ENCODE results near the gene CYBA. TPM values are rescaled to one million over a fixed set of nuclear protein-coding genes. Genes with fewer than 3 reads are reported as not detected.

Gene CYBA
- total RNA-seq, 1 donor from 2014 or later = 140 TPM

GRCh38 chr16:88616320-88616719 lies 34.5 kb downstream of the CYBA start:
- no peak for DNase-seq (ENCODE audit: low spot score)
- Mint-ChIP-seq H3K36me3 (ENCODE audit: low read depth, unreplicated experiment) (peaks cover 23% of the 10 kb centered on the region), H3K27me3 (ENCODE audit: unreplicated experiment) (peaks cover 15% of the 10 kb centered on the region), H3K27ac (ENCODE audit: unreplicated experiment) (peak overlapping the region; percentile 36), H3K4me1 (ENCODE audit: unreplicated experiment) (peaks cover 21% of the 10 kb centered on the region), H3K9me3 (ENCODE audit: unreplicated experiment) (no peaks in the 10 kb centered on the region), H3K4me3 (ENCODE audit: unreplicated experiment) (no peak overlapping the region)
- TF ChIP-seq CTCF (IDR thresholded peaks at IDR 0.05; ENCODE audit: unreplicated experiment) = no peak

- no peak overlapping the region for H3K27ac Mint-ChIP-seq (ENCODE audit: unreplicated experiment)
- peaks cover 28% of the 10 kb centered on the region for H3K4me1 Mint-ChIP-seq (ENCODE audit: unreplicated experiment)
- H3K27me3 Mint-ChIP-seq (ENCODE audit: unreplicated experiment) = peaks cover 15% of the 10 kb centered on the region
- peaks cover 32% of the 10 kb centered on the region for H3K36me3 Mint-ChIP-seq (ENCODE audit: low read depth, unreplicated experiment)
- no peak for TF ChIP-seq CTCF (IDR thresholded peaks at IDR 0.05; ENCODE audit: unreplicated experiment)
- peak overlapping the region; percentile 78 for H3K4me3 Mint-ChIP-seq (ENCODE audit: unreplicated experiment)
- no peak for DNase-seq (ENCODE audit: low spot score)
- H3K9me3 Mint-ChIP-seq (ENCODE audit: unreplicated experiment) = no peaks in the 10 kb centered on the region
These were observed 35.9 kb downstream of the CYBA start for GRCh38 chr16:88614818-88615580.

GRCh38 chr16:88613911-88614817 lies 36.7 kb downstream of the CYBA start:
- no peak for TF ChIP-seq CTCF (IDR thresholded peaks at IDR 0.05; ENCODE audit: unreplicated experiment)
- Mint-ChIP-seq H3K4me1 (ENCODE audit: unreplicated experiment) (peaks cover 28% of the 10 kb centered on the region), H3K9me3 (ENCODE audit: unreplicated experiment) (no peaks in the 10 kb centered on the region), H3K27ac (ENCODE audit: unreplicated experiment) (no peak overlapping the region), H3K36me3 (ENCODE audit: low read depth, unreplicated experiment) (peaks cover 35% of the 10 kb centered on the region), H3K4me3 (ENCODE audit: unreplicated experiment) (no peak overlapping the region), H3K27me3 (ENCODE audit: unreplicated experiment) (peaks cover 13% of the 10 kb centered on the region)
- no peak for DNase-seq (ENCODE audit: low spot score)

- Mint-ChIP-seq H3K27ac (ENCODE audit: unreplicated experiment) (peak overlapping the region; percentile 44), H3K4me3 (ENCODE audit: unreplicated experiment) (peak overlapping the region; percentile 66), H3K36me3 (ENCODE audit: low read depth, unreplicated experiment) (peaks cover 38% of the 10 kb centered on the region), H3K27me3 (ENCODE audit: unreplicated experiment) (peaks cover 11% of the 10 kb centered on the region), H3K4me1 (ENCODE audit: unreplicated experiment) (peaks cover 28% of the 10 kb centered on the region), H3K9me3 (ENCODE audit: unreplicated experiment) (no peaks in the 10 kb centered on the region)
- no peak for DNase-seq (ENCODE audit: low spot score)
- no peak for TF ChIP-seq CTCF (IDR thresholded peaks at IDR 0.05; ENCODE audit: unreplicated experiment)
These were observed 37.6 kb downstream of the CYBA start for GRCh38 chr16:88613293-88613692.

Data from endothelial cell (in vitro differentiated cells).